Measurements from ENCODE around the gene PCDH18. TPM values are rescaled to one million over a fixed set of nuclear protein-coding genes. Genes with fewer than 3 reads are reported as not detected.
"Not testable (repeated sequence)": the region's sequence is repeated elsewhere in the genome, so short reads cannot be mapped to it uniquely, and the experiment has no call there.

PCDH18 gene
- total and polyA plus RNA-seq, 2 experiments from 2014 or later: 19.5 to 68.1 TPM

DNA sequence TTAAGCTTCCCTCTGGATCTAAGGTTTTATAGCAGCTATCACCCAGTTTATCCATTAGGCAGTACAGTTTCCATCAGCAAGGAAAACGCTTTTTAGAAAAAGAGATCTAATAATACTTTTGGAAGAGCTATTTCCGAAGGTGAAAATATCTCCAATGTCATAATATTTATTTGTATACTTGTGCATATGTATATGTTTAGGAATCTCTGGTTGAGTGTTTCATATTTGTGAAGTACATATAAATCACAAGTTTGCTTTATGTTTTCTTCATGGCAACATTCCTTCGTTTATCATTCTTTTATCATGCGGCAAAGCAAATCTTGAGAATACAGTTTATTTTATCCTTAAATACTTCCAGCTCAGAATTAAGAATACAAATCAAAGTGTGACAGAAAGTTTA lies 6.2 kb upstream of the PCDH18 start (continued):
- TF ChIP-seq, protein P1, sequence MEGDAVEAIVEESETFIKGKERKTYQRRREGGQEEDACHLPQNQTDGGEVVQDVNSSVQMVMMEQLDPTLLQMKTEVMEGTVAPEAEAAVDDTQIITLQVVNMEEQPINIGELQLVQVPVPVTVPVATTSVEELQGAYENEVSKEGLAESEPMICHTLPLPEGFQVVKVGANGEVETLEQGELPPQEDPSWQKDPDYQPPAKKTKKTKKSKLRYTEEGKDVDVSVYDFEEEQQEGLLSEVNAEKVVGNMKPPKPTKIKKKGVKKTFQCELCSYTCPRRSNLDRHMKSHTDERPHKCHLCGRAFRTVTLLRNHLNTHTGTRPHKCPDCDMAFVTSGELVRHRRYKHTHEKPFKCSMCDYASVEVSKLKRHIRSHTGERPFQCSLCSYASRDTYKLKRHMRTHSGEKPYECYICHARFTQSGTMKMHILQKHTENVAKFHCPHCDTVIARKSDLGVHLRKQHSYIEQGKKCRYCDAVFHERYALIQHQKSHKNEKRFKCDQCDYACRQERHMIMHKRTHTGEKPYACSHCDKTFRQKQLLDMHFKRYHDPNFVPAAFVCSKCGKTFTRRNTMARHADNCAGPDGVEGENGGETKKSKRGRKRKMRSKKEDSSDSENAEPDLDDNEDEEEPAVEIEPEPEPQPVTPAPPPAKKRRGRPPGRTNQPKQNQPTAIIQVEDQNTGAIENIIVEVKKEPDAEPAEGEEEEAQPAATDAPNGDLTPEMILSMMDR (conservative IDR thresholded peaks at IDR 0.05; ENCODE audit: low read depth in 2 of 2): no peak
- TF ChIP-seq NANOG (IDR thresholded peaks at IDR 0.05; ENCODE audit: borderline replicate concordance): no peak

- H3K9me2 ChIP-seq (ENCODE audit: insufficient read depth); H2AFZ ChIP-seq; H3K36me3 Mint-ChIP-seq (ENCODE audit: low read depth); H3K36me3 ChIP-seq (ENCODE audit: insufficient read depth); H3K4me3 ChIP-seq; H3K27ac Mint-ChIP-seq; H3K27me3 ChIP-seq (ENCODE audit: insufficient read depth); DNase-seq (ENCODE audit: low spot score); H4K20me1 ChIP-seq (replicated peaks; ENCODE audit: insufficient read depth); H3K4me3 Mint-ChIP-seq; H3K27me3 Mint-ChIP-seq (ENCODE audit: insufficient read depth, low read depth, poor library complexity); H3F3A ChIP-seq (replicated peaks; ENCODE audit: low read depth); ATAC-seq; H3K9me3 Mint-ChIP-seq; H3K4me2 ChIP-seq; H3K79me2 ChIP-seq (replicated peaks; ENCODE audit: insufficient read depth): not testable (repeated sequence)
- 0 out of 2 replicates have a peak overlapping the region, but pooled peaks have one; percentile 87 for H3K27ac ChIP-seq (ENCODE audit: low read depth)
- H3K4me1 ChIP-seq (ENCODE audit: insufficient read depth): peaks cover 76% of the 10 kb centered on the region
- H3K4me1 Mint-ChIP-seq: peaks cover 59% of the 10 kb centered on the region
Measured at GRCh38 chr4:137537807-137538206, 5.5 kb upstream of the PCDH18 start.

- DNase-seq (ENCODE audit: low spot score) (peak; percentile 76), ATAC-seq (peak; percentile 54)
- peaks cover 68% of the 10 kb centered on the region for H3K4me1 ChIP-seq (ENCODE audit: insufficient read depth)
Measured at GRCh38 chr4:137536789-137537561, 4.7 kb upstream of the PCDH18 start.

More at GRCh38 chr4:137536789-137537561, 4.7 kb upstream of the PCDH18 start:
- Mint-ChIP-seq H3K27me3 (ENCODE audit: insufficient read depth, low read depth, poor library complexity) (no peaks in the 10 kb centered on the region), H3K9me3 (no peaks in the 10 kb centered on the region; the same call in 2 of the 3 replicates), H3K36me3 (ENCODE audit: low read depth) (no peaks in the 10 kb centered on the region), H3K4me3 (no peak overlapping the region; the same call in 2 of the 3 replicates), H3K27ac (peak overlapping the region; percentile 76), H3K4me1 (peaks cover 50% of the 10 kb centered on the region)
- no peak overlapping the region for H3K4me3 ChIP-seq
- H2AFZ ChIP-seq: no peak overlapping the region
- H3K9me2 ChIP-seq (ENCODE audit: insufficient read depth): no peaks in the 10 kb centered on the region
- H3F3A ChIP-seq (replicated peaks; ENCODE audit: low read depth): no peaks in the 10 kb centered on the region
- 0 out of 2 replicates have a peak overlapping the region, but pooled peaks have one; percentile 15 for H3K4me2 ChIP-seq
- H4K20me1 ChIP-seq (replicated peaks; ENCODE audit: insufficient read depth): no peaks in the 10 kb centered on the region
- no peaks in the 10 kb centered on the region for H3K27me3 ChIP-seq (ENCODE audit: insufficient read depth)
- TF ChIP-seq, protein P2, sequence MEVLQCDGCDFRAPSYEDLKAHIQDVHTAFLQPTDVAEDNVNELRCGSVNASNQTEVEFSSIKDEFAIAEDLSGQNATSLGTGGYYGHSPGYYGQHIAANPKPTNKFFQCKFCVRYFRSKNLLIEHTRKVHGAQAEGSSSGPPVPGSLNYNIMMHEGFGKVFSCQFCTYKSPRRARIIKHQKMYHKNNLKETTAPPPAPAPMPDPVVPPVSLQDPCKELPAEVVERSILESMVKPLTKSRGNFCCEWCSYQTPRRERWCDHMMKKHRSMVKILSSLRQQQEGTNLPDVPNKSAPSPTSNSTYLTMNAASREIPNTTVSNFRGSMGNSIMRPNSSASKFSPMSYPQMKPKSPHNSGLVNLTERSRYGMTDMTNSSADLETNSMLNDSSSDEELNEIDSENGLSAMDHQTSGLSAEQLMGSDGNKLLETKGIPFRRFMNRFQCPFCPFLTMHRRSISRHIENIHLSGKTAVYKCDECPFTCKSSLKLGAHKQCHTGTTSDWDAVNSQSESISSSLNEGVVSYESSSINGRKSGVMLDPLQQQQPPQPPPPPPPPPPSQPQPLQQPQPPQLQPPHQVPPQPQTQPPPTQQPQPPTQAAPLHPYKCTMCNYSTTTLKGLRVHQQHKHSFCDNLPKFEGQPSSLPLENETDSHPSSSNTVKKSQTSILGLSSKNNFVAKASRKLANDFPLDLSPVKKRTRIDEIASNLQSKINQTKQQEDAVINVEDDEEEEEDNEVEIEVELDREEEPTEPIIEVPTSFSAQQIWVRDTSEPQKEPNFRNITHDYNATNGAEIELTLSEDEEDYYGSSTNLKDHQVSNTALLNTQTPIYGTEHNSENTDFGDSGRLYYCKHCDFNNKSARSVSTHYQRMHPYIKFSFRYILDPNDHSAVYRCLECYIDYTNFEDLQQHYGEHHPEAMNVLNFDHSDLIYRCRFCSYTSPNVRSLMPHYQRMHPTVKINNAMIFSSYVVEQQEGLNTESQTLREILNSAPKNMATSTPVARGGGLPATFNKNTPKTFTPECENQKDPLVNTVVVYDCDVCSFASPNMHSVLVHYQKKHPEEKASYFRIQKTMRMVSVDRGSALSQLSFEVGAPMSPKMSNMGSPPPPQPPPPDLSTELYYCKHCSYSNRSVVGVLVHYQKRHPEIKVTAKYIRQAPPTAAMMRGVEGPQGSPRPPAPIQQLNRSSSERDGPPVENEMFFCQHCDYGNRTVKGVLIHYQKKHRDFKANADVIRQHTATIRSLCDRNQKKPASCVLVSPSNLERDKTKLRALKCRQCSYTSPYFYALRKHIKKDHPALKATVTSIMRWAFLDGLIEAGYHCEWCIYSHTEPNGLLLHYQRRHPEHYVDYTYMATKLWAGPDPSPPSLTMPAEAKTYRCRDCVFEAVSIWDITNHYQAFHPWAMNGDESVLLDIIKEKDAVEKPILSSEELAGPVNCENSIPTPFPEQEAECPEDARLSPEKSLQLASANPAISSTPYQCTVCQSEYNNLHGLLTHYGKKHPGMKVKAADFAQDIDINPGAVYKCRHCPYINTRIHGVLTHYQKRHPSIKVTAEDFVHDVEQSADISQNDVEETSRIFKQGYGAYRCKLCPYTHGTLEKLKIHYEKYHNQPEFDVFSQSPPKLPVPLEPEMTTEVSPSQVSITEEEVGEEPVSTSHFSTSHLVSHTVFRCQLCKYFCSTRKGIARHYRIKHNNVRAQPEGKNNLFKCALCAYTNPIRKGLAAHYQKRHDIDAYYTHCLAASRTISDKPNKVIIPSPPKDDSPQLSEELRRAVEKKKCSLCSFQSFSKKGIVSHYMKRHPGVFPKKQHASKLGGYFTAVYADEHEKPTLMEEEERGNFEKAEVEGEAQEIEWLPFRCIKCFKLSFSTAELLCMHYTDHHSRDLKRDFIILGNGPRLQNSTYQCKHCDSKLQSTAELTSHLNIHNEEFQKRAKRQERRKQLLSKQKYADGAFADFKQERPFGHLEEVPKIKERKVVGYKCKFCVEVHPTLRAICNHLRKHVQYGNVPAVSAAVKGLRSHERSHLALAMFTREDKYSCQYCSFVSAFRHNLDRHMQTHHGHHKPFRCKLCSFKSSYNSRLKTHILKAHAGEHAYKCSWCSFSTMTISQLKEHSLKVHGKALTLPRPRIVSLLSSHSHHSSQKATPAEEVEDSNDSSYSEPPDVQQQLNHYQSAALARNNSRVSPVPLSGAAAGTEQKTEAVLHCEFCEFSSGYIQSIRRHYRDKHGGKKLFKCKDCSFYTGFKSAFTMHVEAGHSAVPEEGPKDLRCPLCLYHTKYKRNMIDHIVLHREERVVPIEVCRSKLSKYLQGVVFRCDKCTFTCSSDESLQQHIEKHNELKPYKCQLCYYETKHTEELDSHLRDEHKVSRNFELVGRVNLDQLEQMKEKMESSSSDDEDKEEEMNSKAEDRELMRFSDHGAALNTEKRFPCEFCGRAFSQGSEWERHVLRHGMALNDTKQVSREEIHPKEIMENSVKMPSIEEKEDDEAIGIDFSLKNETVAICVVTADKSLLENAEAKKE (CRISPR knock-in tag; IDR thresholded peaks at IDR 0.05): peak; percentile 76
- peak; percentile 78 for TF ChIP-seq NANOG (IDR thresholded peaks at IDR 0.05; ENCODE audit: borderline replicate concordance)
- TF ChIP-seq, protein P1 (conservative IDR thresholded peaks at IDR 0.05; ENCODE audit: low read depth in 2 of 2): no peak
- peak overlapping the region; percentile 87 for H3K27ac ChIP-seq (ENCODE audit: low read depth)
- no peaks in the 10 kb centered on the region for H3K36me3 ChIP-seq (ENCODE audit: insufficient read depth)
- peaks cover 3% of the 10 kb centered on the region for H3K79me2 ChIP-seq (replicated peaks; ENCODE audit: insufficient read depth)
